ENCODE measurements around the gene MAFF. TPM values are rescaled to one million over a fixed set of nuclear protein-coding genes. Genes with fewer than 3 reads are reported as not detected.

MAFF gene
- total RNA-seq, 1 donor from 2014 or later = 9.9 TPM

DNA sequence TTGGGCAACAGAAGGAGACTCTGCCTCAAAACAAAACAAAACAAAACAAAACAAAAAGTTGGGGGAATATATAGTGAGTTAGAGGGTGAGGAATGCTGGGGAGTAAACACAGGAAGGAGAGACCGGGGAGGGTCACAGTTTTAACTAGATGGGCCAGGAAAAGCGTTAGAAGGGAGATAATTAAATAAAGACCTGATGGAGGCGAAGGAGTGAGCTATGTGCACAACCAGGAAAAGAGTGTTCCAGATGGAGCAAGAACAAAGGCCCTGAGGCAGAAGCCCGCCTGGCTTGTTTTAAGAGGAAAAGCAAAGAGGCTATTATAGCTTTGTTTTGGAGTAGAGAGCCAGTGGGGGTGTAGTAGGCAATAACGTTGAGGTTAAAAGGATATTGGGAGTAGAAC lies 15.4 kb upstream of the MAFF start:
- DNase-seq (ENCODE audit: low spot score) = no peak
- TF ChIP-seq, protein P1, sequence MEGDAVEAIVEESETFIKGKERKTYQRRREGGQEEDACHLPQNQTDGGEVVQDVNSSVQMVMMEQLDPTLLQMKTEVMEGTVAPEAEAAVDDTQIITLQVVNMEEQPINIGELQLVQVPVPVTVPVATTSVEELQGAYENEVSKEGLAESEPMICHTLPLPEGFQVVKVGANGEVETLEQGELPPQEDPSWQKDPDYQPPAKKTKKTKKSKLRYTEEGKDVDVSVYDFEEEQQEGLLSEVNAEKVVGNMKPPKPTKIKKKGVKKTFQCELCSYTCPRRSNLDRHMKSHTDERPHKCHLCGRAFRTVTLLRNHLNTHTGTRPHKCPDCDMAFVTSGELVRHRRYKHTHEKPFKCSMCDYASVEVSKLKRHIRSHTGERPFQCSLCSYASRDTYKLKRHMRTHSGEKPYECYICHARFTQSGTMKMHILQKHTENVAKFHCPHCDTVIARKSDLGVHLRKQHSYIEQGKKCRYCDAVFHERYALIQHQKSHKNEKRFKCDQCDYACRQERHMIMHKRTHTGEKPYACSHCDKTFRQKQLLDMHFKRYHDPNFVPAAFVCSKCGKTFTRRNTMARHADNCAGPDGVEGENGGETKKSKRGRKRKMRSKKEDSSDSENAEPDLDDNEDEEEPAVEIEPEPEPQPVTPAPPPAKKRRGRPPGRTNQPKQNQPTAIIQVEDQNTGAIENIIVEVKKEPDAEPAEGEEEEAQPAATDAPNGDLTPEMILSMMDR (IDR thresholded peaks at IDR 0.05) = no peak
- H3K4me3 Mint-ChIP-seq (ENCODE audit: unreplicated experiment) = no peak overlapping the region
- H3K4me1 Mint-ChIP-seq (ENCODE audit: low read depth) = peaks cover 8% of the 10 kb centered on the region
- H3K27me3 Mint-ChIP-seq (ENCODE audit: low read depth) = no peaks in the 10 kb centered on the region
- H3K27ac Mint-ChIP-seq (ENCODE audit: unreplicated experiment) = no peak overlapping the region
- H3K9me3 Mint-ChIP-seq (ENCODE audit: low read depth) = no peaks in the 10 kb centered on the region
- no peaks in the 10 kb centered on the region for H3K36me3 Mint-ChIP-seq (ENCODE audit: low read depth)

DNA sequence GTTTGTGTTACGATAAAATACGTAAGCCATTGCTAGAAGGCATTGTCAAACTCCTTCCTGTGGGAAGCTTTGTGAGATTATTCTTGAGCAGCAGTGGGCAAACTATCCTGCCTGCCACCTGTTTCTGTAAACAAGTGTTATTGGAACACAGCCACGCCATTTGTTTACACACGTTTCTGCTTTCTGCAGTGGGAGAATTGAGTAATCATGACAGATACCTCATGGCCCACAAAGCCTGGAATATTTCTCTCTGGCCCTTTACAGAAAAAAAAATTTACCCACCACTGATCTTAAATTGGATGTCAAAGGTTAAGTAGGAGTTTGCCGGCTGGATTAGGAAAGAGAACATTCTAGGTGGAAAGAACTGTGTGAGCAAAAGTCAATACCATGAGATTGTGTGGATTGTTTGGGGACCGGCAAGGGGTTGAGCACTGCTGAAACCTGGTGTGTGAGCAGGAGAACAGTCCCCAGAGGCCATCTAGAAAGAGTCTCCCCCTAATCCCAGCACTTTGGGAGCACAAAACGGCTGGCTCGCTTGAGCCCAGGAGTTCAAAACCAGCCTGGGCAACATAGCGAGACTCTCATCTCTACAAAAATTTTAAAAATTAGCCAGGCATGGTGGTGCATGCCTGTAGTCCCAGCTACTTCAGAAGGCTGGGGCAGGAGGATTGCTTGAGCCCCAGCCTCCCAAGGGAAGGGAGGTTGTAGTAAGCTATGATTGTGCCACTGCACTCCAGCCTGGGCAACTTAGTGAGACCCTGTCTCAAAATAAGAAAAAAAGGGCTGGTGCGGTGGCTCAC lies 14.2 kb upstream of the MAFF start:
- DNase-seq (ENCODE audit: low spot score) = no peak
- Mint-ChIP-seq H3K27me3 (ENCODE audit: low read depth) (no peaks in the 10 kb centered on the region), H3K27ac (ENCODE audit: unreplicated experiment) (no peak overlapping the region), H3K4me1 (ENCODE audit: low read depth) (peaks cover 11% of the 10 kb centered on the region), H3K9me3 (ENCODE audit: low read depth) (no peaks in the 10 kb centered on the region), H3K36me3 (ENCODE audit: low read depth) (no peaks in the 10 kb centered on the region), H3K4me3 (ENCODE audit: unreplicated experiment) (no peak overlapping the region)
- TF ChIP-seq, protein P1 (IDR thresholded peaks at IDR 0.05) = no peak

DNA sequence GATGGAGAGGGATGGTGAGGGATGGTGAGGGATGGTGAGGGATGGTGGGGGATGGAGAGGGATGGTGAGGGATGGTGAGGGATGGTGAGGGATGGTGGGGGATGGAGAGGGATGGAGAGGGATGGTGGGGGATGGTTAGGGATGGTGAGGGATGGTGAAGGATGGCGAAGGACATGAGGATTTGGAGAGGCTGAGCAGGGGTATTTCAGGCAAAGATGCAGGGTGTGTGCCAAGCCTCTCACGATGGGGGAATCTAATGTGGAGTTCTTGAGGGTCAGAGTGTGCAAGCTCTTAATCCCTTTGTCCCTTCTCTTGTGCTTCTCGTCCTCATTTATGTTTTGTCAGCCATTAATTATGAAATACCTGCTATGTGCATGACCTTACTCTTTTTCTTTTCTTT lies 12.7 kb upstream of the MAFF start:
- Mint-ChIP-seq H3K4me1 (ENCODE audit: low read depth) (peaks cover 14% of the 10 kb centered on the region), H3K27me3 (ENCODE audit: low read depth) (no peaks in the 10 kb centered on the region), H3K27ac (ENCODE audit: unreplicated experiment) (no peak overlapping the region), H3K36me3 (ENCODE audit: low read depth) (no peaks in the 10 kb centered on the region), H3K9me3 (ENCODE audit: low read depth) (no peaks in the 10 kb centered on the region), H3K4me3 (ENCODE audit: unreplicated experiment) (no peak overlapping the region)
- TF ChIP-seq, protein P1 (IDR thresholded peaks at IDR 0.05) = no peak
- DNase-seq (ENCODE audit: low spot score) = no peak

DNA sequence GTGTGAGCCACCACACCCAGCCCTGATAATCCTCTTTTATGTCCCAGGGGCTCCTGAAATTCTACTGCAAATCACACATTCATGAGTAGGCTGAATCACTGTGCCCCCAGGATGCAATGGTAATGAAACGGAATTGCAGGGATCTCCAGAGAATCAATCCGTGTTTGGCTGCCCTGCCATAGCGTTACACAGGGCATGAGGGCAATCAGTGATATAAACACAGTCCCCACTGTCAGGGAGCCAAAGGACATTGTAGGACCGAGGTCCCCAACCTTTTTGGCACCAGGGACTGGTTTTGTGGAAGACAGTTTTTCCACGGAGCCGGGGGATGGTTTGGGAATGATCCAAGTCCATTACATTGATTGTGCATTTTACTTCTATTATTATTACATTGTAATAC lies 11.2 kb upstream of the MAFF start:
- Mint-ChIP-seq H3K36me3 (ENCODE audit: low read depth) (no peaks in the 10 kb centered on the region), H3K27me3 (ENCODE audit: low read depth) (no peaks in the 10 kb centered on the region), H3K4me3 (ENCODE audit: unreplicated experiment) (no peak overlapping the region), H3K4me1 (ENCODE audit: low read depth) (peaks cover 23% of the 10 kb centered on the region), H3K9me3 (ENCODE audit: low read depth) (no peaks in the 10 kb centered on the region), H3K27ac (ENCODE audit: unreplicated experiment) (no peak overlapping the region)
- TF ChIP-seq, protein P1 (IDR thresholded peaks at IDR 0.05) = no peak
- DNase-seq (ENCODE audit: low spot score) = no peak

DNA sequence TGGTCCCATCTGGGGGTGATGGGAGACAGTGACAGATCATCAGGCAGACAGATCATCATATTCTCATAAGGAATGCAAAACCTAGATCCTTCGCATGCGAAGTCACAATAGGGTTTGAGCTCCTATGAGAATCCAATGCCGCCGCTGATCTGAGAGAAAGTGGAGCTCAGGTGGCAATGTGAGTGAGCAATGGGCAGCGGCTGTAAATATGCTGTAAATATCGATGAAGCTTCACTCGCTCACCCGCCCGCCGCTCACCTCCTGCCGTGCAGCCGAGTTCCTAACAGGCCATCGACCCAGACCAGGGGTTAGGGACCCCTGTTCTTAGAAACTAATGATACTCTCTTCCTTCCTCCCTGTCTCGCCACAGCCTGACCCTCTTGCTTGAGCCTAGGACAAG lies 10.7 kb upstream of the MAFF start:
- Mint-ChIP-seq H3K27ac (ENCODE audit: unreplicated experiment) (no peak overlapping the region), H3K4me3 (ENCODE audit: unreplicated experiment) (no peak overlapping the region), H3K36me3 (ENCODE audit: low read depth) (no peaks in the 10 kb centered on the region), H3K9me3 (ENCODE audit: low read depth) (no peaks in the 10 kb centered on the region), H3K4me1 (ENCODE audit: low read depth) (peaks cover 23% of the 10 kb centered on the region), H3K27me3 (ENCODE audit: low read depth) (no peaks in the 10 kb centered on the region)
- TF ChIP-seq, protein P1 (IDR thresholded peaks at IDR 0.05) = no peak
- no peak for DNase-seq (ENCODE audit: low spot score)
